Measurements from ENCODE around the gene TMEM30B. TPM values are rescaled to one million over a fixed set of nuclear protein-coding genes. Genes with fewer than 3 reads are reported as not detected.
A peak's percentile ranks its signal among the peaks of the same experiment; 100 is the strongest.

The TMEM30B gene
- total and polyA plus RNA-seq, 4 experiments from 2014 or later, result 2.9 to 5.4 (median 4.1) TPM

DNA sequence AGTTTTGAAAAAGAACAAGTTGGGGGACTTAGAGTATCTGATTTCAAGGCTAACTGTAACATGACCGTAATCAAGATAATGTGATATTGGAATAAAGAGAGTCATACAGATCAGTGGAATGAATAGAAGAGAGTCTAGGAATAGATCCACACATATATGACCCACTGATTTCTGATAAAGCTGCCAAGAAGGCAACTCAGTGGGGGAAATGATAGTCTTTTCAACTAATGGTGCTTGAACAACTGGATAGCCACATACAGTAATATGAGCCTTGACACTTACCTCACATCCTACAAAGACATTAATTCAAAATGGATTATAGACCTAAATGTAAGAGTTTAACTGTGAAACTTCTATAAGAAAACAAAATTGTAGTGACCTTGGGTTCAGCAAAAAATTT, 44.0 kb upstream of the TMEM30B start:
- intact Hi-C loops (cut with micrococcal nuclease), result no loop called here
- H3K27ac Mint-ChIP-seq, result peak overlapping the region in 6 of 7 donors; percentile 84 to 99 (median 96)
- peak overlapping the region; percentile 97 to 100 (median 99) for H3K4me3 Mint-ChIP-seq
- H3K9me3 Mint-ChIP-seq, result peaks cover 0 to 4% (median 0%) of the 10 kb centered on the region in 8 donors
- ChIA-PET POLR2A (ENCODE audit: partially characterized antibody) (interaction anchor here (3.2 to 11.7 kb wide), 3 partner anchors 14 to 62 kb away, joined by 13 to 578 read pairs (median 84); no protein-coding TSS in a partner anchor), CTCF (ENCODE audit: partially characterized antibody) (interaction anchor here (2.4 kb wide), 1 partner anchor 17 kb away, joined by 11 read pairs; no protein-coding TSS in a partner anchor)
- H3K4me1 Mint-ChIP-seq, result peaks cover 41 to 75% (median 50%) of the 10 kb centered on the region in 4 donors
- no peak for DNase-seq
- H3K36me3 Mint-ChIP-seq, result peaks cover 41 to 64% of the 10 kb centered on the region in 2 donors
- Histone ChIP-seq H3K27me3 (ENCODE audit: insufficient read depth, low read length) (no peaks in the 10 kb centered on the region), H3K27ac (ENCODE audit: low read depth, low read length) (peak overlapping the region; percentile 89), H3K9me3 (ENCODE audit: control insufficient read depth in 1 of 2, low read length in 2 of 2) (no peaks in the 10 kb centered on the region), H3K4me1 (ENCODE audit: insufficient read depth, low read length) (peaks cover 60% of the 10 kb centered on the region), H3K4me3 (ENCODE audit: low read length in 2 of 2) (peak overlapping the region; percentile 19 to 95), H3K36me3 (ENCODE audit: insufficient read depth, low read length) (no peaks in the 10 kb centered on the region)
- H3K27me3 Mint-ChIP-seq, result no peaks in the 10 kb centered on the region

GRCh38 chr14:61323970-61324369, 42.8 kb upstream of the TMEM30B start:
- Histone ChIP-seq H3K36me3 (ENCODE audit: insufficient read depth, low read length) (no peaks in the 10 kb centered on the region), H3K4me1 (ENCODE audit: insufficient read depth, low read length) (peaks cover 48% of the 10 kb centered on the region)

GRCh38 chr14:61322799-61323290, 41.7 kb upstream of the TMEM30B start:
- peak overlapping the region; percentile 97 to 100 (median 99) for H3K4me3 Mint-ChIP-seq
- peak; percentile 56 to 82 (median 64) for DNase-seq
- ChIA-PET CTCF (ENCODE audit: partially characterized antibody) (interaction anchor here (0.7 to 6.0 kb wide), 18 partner anchors 12 to 180 kb away, joined by 3 to 84 read pairs (median 4); no protein-coding TSS in a partner anchor), POLR2A (ENCODE audit: partially characterized antibody) (interaction anchor here (0.7 to 11.7 kb wide), 36 partner anchors 16 to 439 kb away, joined by 3 to 578 read pairs (median 7); partner anchors contain the start of genes HIF1A, SNAPC1 and TMEM30B)
- Histone ChIP-seq H3K9me3 (ENCODE audit: control insufficient read depth in 1 of 2, low read length in 2 of 2) (no peaks in the 10 kb centered on the region), H3K27me3 (ENCODE audit: insufficient read depth, low read length) (no peaks in the 10 kb centered on the region), H3K27ac (ENCODE audit: low read depth, low read length) (peak overlapping the region; percentile 89), H3K4me3 (ENCODE audit: low read length in 2 of 2) (peak overlapping the region; percentile 85 to 95), H3K36me3 (ENCODE audit: insufficient read depth, low read length) (no peaks in the 10 kb centered on the region), H3K4me1 (ENCODE audit: insufficient read depth, low read length) (peaks cover 39% of the 10 kb centered on the region)
- intact Hi-C loops (cut with micrococcal nuclease), result loop anchor here (1.0 to 5.0 kb wide), 5 partner anchors 9 to 129 kb away; no protein-coding TSS in a partner anchor
- H3K36me3 Mint-ChIP-seq, result peaks cover 38 to 49% of the 10 kb centered on the region in 2 donors
- peaks cover 0 to 4% (median 0%) of the 10 kb centered on the region in 8 donors for H3K9me3 Mint-ChIP-seq
- H3K27ac Mint-ChIP-seq, result peak overlapping the region in 6 of 7 donors; percentile 91 to 99 (median 96)
- H3K4me1 Mint-ChIP-seq, result peaks cover 26 to 53% (median 33%) of the 10 kb centered on the region in 4 donors
- H3K27me3 Mint-ChIP-seq, result no peaks in the 10 kb centered on the region

More at GRCh38 chr14:61323970-61324369, 42.8 kb upstream of the TMEM30B start:
- CTCF ChIA-PET (ENCODE audit: partially characterized antibody), result interaction anchor here (0.9 to 6.0 kb wide), 8 partner anchors 9 to 131 kb away, joined by 3 to 84 read pairs (median 15); no protein-coding TSS in a partner anchor
- peak in 1 of 5 donors; percentile 18 for DNase-seq
- H3K9me3 Mint-ChIP-seq, result peaks cover 0 to 4% (median 0%) of the 10 kb centered on the region in 8 donors
- peaks cover 41 to 55% of the 10 kb centered on the region in 2 donors for H3K36me3 Mint-ChIP-seq
- Histone ChIP-seq H3K27ac (ENCODE audit: low read depth, low read length) (peak overlapping the region; percentile 89), H3K4me3 (ENCODE audit: low read length in 2 of 2) (peak overlapping the region; percentile 85 to 95), H3K9me3 (ENCODE audit: control insufficient read depth in 1 of 2, low read length in 2 of 2) (no peaks in the 10 kb centered on the region), H3K27me3 (ENCODE audit: insufficient read depth, low read length) (no peaks in the 10 kb centered on the region)
- H3K4me1 Mint-ChIP-seq, result peaks cover 32 to 63% (median 40%) of the 10 kb centered on the region in 4 donors
- H3K4me3 Mint-ChIP-seq, result peak overlapping the region; percentile 97 to 100 (median 99)
- intact Hi-C loops (cut with micrococcal nuclease), result loop anchor here (1.0 to 5.0 kb wide), 4 partner anchors 8 to 128 kb away; no protein-coding TSS in a partner anchor
- no peaks in the 10 kb centered on the region for H3K27me3 Mint-ChIP-seq
- H3K27ac Mint-ChIP-seq, result peak overlapping the region in 6 of 7 donors; percentile 91 to 99 (median 96)
- POLR2A ChIA-PET (ENCODE audit: partially characterized antibody), result interaction anchor here (1.3 to 11.7 kb wide), 17 partner anchors 15 to 438 kb away, joined by 3 to 578 read pairs (median 11); partner anchors contain the start of genes HIF1A, SNAPC1 and TMEM30B

GRCh38 chr14:61322011-61322798, 41.1 kb upstream of the TMEM30B start:
- no peaks in the 10 kb centered on the region for H3K36me3 ChIP-seq (ENCODE audit: insufficient read depth, low read length)
- Mint-ChIP-seq H3K4me1 (peaks cover 23 to 47% (median 28%) of the 10 kb centered on the region in 4 donors), H3K36me3 (peaks cover 33 to 45% of the 10 kb centered on the region in 2 donors), H3K4me3 (peak overlapping the region; percentile 97 to 100 (median 99)), H3K27ac (peak overlapping the region in 6 of 7 donors; percentile 91 to 99 (median 96)), H3K27me3 (no peaks in the 10 kb centered on the region), H3K9me3 (peaks cover 0 to 4% (median 0%) of the 10 kb centered on the region in 8 donors)
- ChIA-PET CTCF (ENCODE audit: partially characterized antibody) (interaction anchor here (0.7 to 6.0 kb wide), 22 partner anchors 12 to 180 kb away, joined by 3 to 84 read pairs (median 4); no protein-coding TSS in a partner anchor), POLR2A (ENCODE audit: partially characterized antibody) (interaction anchor here (0.7 to 11.7 kb wide), 50 partner anchors 17 to 440 kb away, joined by 3 to 578 read pairs (median 5); partner anchors contain the start of genes HIF1A, SNAPC1 and TMEM30B)
- DNase-seq, result peak in 2 of 5 donors; percentile 51 to 67
- intact Hi-C loops (cut with micrococcal nuclease), result loop anchor here (1.0 to 5.0 kb wide), 3 partner anchors 20 to 80 kb away; no protein-coding TSS in a partner anchor
- H3K4me1 ChIP-seq (ENCODE audit: insufficient read depth, low read length), result peaks cover 33% of the 10 kb centered on the region
- peak overlapping the region; percentile 89 for H3K27ac ChIP-seq (ENCODE audit: low read depth, low read length)
- H3K27me3 ChIP-seq (ENCODE audit: insufficient read depth, low read length), result no peaks in the 10 kb centered on the region
- H3K4me3 ChIP-seq (ENCODE audit: low read length in 2 of 2), result peak overlapping the region; percentile 85 to 95
- no peaks in the 10 kb centered on the region for H3K9me3 ChIP-seq (ENCODE audit: control insufficient read depth in 1 of 2, low read length in 2 of 2)

DNA sequence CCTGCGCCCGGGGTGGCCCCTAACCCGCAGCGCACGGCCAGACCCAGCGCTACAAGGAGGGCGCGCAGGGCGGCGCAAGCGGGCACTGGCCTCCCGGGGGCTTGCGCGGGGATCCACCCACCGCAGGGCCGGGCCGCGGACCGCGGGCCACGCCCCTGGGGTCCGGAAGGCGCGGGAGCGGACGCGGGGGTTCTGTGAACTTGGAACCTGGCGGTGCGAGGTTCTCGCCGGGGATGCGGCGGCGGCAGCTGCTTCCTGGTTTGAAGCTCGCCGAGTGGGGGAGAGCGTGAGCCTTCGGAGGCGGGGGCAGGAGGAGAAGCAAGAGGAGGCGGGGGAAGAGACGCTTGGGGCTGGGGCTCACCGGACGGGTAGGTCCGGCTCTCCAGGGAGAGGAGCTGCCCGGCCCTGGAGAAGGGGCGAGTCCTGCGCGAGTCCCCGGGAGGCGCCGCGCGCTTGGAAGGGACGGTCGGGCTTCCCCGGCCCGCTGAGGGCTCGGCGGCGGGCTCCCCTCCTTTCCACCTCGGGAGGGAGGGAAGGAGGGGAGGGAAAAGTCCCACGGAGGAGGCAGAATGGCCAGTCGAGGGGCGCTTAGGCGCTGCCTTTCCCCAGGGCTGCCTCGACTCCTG, 40.4 kb upstream of the TMEM30B start, which contains the start of gene PRKCH:
PRKCH (plus strand) TSS at position 195 of the 626 bp plus-strand sequence. CDS start 523 bp downstream, outside the sequence.
- no peaks in the 10 kb centered on the region for H3K27me3 ChIP-seq (ENCODE audit: insufficient read depth, low read length)
- ChIA-PET CTCF (ENCODE audit: partially characterized antibody) (interaction anchor here (0.7 to 6.0 kb wide), 16 partner anchors 13 to 134 kb away, joined by 3 to 84 read pairs (median 6); no protein-coding TSS in a partner anchor), POLR2A (ENCODE audit: partially characterized antibody) (interaction anchor here (0.7 to 11.7 kb wide), 35 partner anchors 18 to 385 kb away, joined by 3 to 578 read pairs (median 5); partner anchors contain the start of gene TMEM30B)
- peaks cover 17 to 40% (median 22%) of the 10 kb centered on the region in 4 donors for H3K4me1 Mint-ChIP-seq
- H3K4me1 ChIP-seq (ENCODE audit: insufficient read depth, low read length), result peaks cover 26% of the 10 kb centered on the region
- no peaks in the 10 kb centered on the region for H3K27me3 Mint-ChIP-seq
- peaks cover 28 to 41% of the 10 kb centered on the region in 2 donors for H3K36me3 Mint-ChIP-seq
- intact Hi-C loops (cut with micrococcal nuclease), result loop anchor here (1.0 to 5.0 kb wide), 6 partner anchors 21 to 135 kb away; no protein-coding TSS in a partner anchor
- no peaks in the 10 kb centered on the region for H3K9me3 ChIP-seq (ENCODE audit: control insufficient read depth in 1 of 2, low read length in 2 of 2)
- H3K4me3 ChIP-seq (ENCODE audit: low read length in 2 of 2), result peak within 1 kb of the TSS; percentile 85 to 95
- no peaks in the 10 kb centered on the region for H3K36me3 ChIP-seq (ENCODE audit: insufficient read depth, low read length)
- H3K27ac ChIP-seq (ENCODE audit: low read depth, low read length), result peak within 1 kb of the TSS; percentile 89
- H3K9me3 Mint-ChIP-seq, result peaks cover 0 to 4% (median 0%) of the 10 kb centered on the region in 8 donors
- H3K27ac Mint-ChIP-seq, result peak within 1 kb of the TSS in 6 of 7 donors; percentile 94 to 99 (median 97)
- peak; percentile 84 to 91 (median 85) for DNase-seq
- H3K4me3 Mint-ChIP-seq, result peak within 1 kb of the TSS; percentile 98 to 100 (median 99)
